GM10847 (cell line): Measurements from ENCODE around the gene ZNF787.

Experiments
- POLR2A ChIP-seq: IDR thresholded peaks from 2 replicates; pipeline ENCODE4 v1.6.1; 2011; ENCODE audit not compliant: insufficient read length; ENCODE audit errors: extremely low read depth

The ZNF787 gene

GRCh38 chr19:56121180-56122167, at the start of gene ZNF787:
Gene ZNF787 (minus strand): TSS chr19:56121295. CDS start chr19:56103217, 18,078 bp downstream.
- TF ChIP-seq POLR2A, result peak; percentile 50

GRCh38 chr19:56170261-56170660, 49.2 kb upstream of the ZNF787 start:
- no peak for TF ChIP-seq POLR2A

GRCh38 chr19:56167064-56167578, 46.0 kb upstream of the ZNF787 start:
- TF ChIP-seq POLR2A, result no peak

- TF ChIP-seq POLR2A, result no peak
Measured at GRCh38 chr19:56163097-56163496, 42.0 kb upstream of the ZNF787 start.

- TF ChIP-seq POLR2A, result no peak
Measured at GRCh38 chr19:56162258-56162657, 41.2 kb upstream of the ZNF787 start.

GRCh38 chr19:56161534-56161933, 40.4 kb upstream of the ZNF787 start:
- no peak for TF ChIP-seq POLR2A

- TF ChIP-seq POLR2A, result no peak
Measured at GRCh38 chr19:56159622-56160271, 38.7 kb upstream of the ZNF787 start.

- no peak for TF ChIP-seq POLR2A
Measured at GRCh38 chr19:56159009-56159559, 38.0 kb upstream of the ZNF787 start.

- no peak for TF ChIP-seq POLR2A
Measured at GRCh38 chr19:56158170-56158757, 37.2 kb upstream of the ZNF787 start.

- TF ChIP-seq POLR2A, result no peak
Measured at GRCh38 chr19:56156768-56157167, 35.7 kb upstream of the ZNF787 start.

GRCh38 chr19:56155124-56155687, 34.1 kb upstream of the ZNF787 start:
- no peak for TF ChIP-seq POLR2A

GRCh38 chr19:56153507-56153906, 32.4 kb upstream of the ZNF787 start:
- no peak for TF ChIP-seq POLR2A

GRCh38 chr19:56152644-56153043, 31.5 kb upstream of the ZNF787 start:
- no peak for TF ChIP-seq POLR2A

GRCh38 chr19:56150358-56150757, 29.3 kb upstream of the ZNF787 start:
- no peak for TF ChIP-seq POLR2A

GRCh38 chr19:56149656-56150038, 28.6 kb upstream of the ZNF787 start:
- TF ChIP-seq POLR2A, result no peak

GRCh38 chr19:56148096-56148495, 27.0 kb upstream of the ZNF787 start:
- TF ChIP-seq POLR2A, result no peak

GRCh38 chr19:56147307-56147706, 26.2 kb upstream of the ZNF787 start:
- TF ChIP-seq POLR2A, result no peak
